K562 (cell line): Measurements from ENCODE around the gene PMPCA. TPM values are rescaled to one million over a fixed set of nuclear protein-coding genes. Genes with fewer than 3 reads are reported as not detected.
A peak's percentile ranks its signal among the peaks of the same experiment; 100 is the strongest.

ENCODE experiments used
- E2F6 ChIP-seq, 2 experiments: IDR thresholded peaks; 2 replicates each; pipeline ENCODE4 v1.6.1; 2011; ENCODE audit warnings: borderline replicate concordance in 1 of 2, control low read depth in 1 of 2, low read depth in 1 of 2, low read length in 1 of 2, mild to moderate bottlenecking in 1 of 2, mixed read lengths in 1 of 2, moderate library complexity in 1 of 2; ENCODE audit not compliant: insufficient read depth in 1 of 2, insufficient read length in 1 of 2, poor library complexity in 1 of 2, severe bottlenecking in 1 of 2; ENCODE audit errors: extremely low read depth in 1 of 2
- ELK1 ChIP-seq: sonication (generic); formaldehyde crosslinking; IDR thresholded peaks from 2 replicates; pipeline ENCODE4 v1.8.1; 2022; ENCODE audit warnings: missing genetic modification reagents
- FOXK1 ChIP-seq: sonication (generic); formaldehyde crosslinking; IDR thresholded peaks from 2 replicates; pipeline ENCODE4 v1.8.0; 2022; ENCODE audit warnings: missing genetic modification reagents, mild to moderate bottlenecking, borderline replicate concordance
- GATAD2A ChIP-seq: fragments of 450-650 bp; IDR thresholded peaks from 2 replicates; pipeline ENCODE4 v1.6.1; 2017
- KHSRP ChIP-seq: fragments of 450-650 bp; IDR thresholded peaks from 2 replicates; pipeline ENCODE4 v1.6.1; 2017
- KLF13 ChIP-seq: fragments of 450-650 bp; IDR thresholded peaks from 2 replicates; pipeline ENCODE4 v1.6.1; 2016; ENCODE audit warnings: missing genetic modification characterization, low read depth, mild to moderate bottlenecking, missing compliant biosample characterization, moderate library complexity, borderline replicate concordance
- PKNOX1 ChIP-seq: fragments of 450-650 bp; IDR thresholded peaks from 2 replicates; pipeline ENCODE4 v1.6.1; 2016
- POLR2A ChIP-seq: fragments of 450-650 bp; conservative IDR thresholded peaks from 2 replicates; pipeline ENCODE4 v1.6.1; 2016
- RAD21 ChIP-seq, 2 experiments: fragments of 250-450 bp in 1 of 2; fragments of 450-650 bp in 1 of 2; sonication (Bioruptor Pico) in 1 of 2; formaldehyde crosslinking in 1 of 2; IDR thresholded peaks in 1 of 2; conservative IDR thresholded peaks in 1 of 2; 2 replicates each; pipeline versions ENCODE4 v1.4.0 to v1.8.0; 2020 to 2022; ENCODE audit warnings: mild to moderate bottlenecking in 2 of 2, moderate library complexity in 1 of 2
- TBP ChIP-seq: optimal IDR thresholded peaks from 2 replicates; pipeline ENCODE3; 2011; ENCODE audit warnings: low read depth, low read length, improper control_type of control experiment
- ZBTB12 ChIP-seq: fragments of 250-450 bp; sonication (Bioruptor Pico); IDR thresholded peaks from 2 replicates; pipeline ENCODE4 v1.4.0; 2020
- ZFX ChIP-seq: sonication (generic); formaldehyde crosslinking; IDR thresholded peaks from 2 replicates; pipeline ENCODE4 v1.8.0; 2022; ENCODE audit warnings: mild to moderate bottlenecking, missing genetic modification reagents, moderate library complexity
- ZHX1 ChIP-seq: fragments of 150-350 bp; conservative IDR thresholded peaks from 2 replicates; pipeline ENCODE4 v1.6.1; 2014; ENCODE audit warnings: low read length
- ZNF217 ChIP-seq: sonication (generic); formaldehyde crosslinking; IDR thresholded peaks from 2 replicates; pipeline ENCODE4 v1.8.0; 2022; ENCODE audit warnings: mild to moderate bottlenecking, missing genetic modification reagents
- ZNF511 ChIP-seq: sonication (generic); formaldehyde crosslinking; IDR thresholded peaks from 2 replicates; pipeline ENCODE4 v1.8.0; 2022; ENCODE audit warnings: mild to moderate bottlenecking, missing genetic modification reagents
- ZNF717 ChIP-seq: fragments of 250-450 bp; sonication (Bioruptor Pico); IDR thresholded peaks from 2 replicates; pipeline ENCODE4 v1.5.0; 2021
- ZNF830 ChIP-seq: fragments of 250-450 bp; sonication (Bioruptor Pico); IDR thresholded peaks from 2 replicates; pipeline ENCODE4 v1.5.0; 2021; ENCODE audit warnings: mild to moderate bottlenecking
- polyA plus RNA-seq, 8 experiments: library from polyadenylated mRNA; depleted of rRNA in 4 of 8; stranded (reverse) in 5 of 8; unstranded in 3 of 8; fragments of >200 nt; fragmentation: Nextera tagmentation in 2 of 8; fragmentation: Illumina TruSeq in 1 of 8; extraction: Ambion mirVana in 2 of 8; extraction: Trizol in 1 of 8; gene quantifications; 2 replicates each; pipeline versions ENCODE4 v1.2.1 to v1.2.3, GENCODE V29; 2011 to 2014; ENCODE audit warnings: inconsistent platforms in 1 of 8, missing spikeins in 1 of 8
- total RNA-seq, 7 experiments: library from RNA; depleted of rRNA in 6 of 7; stranded (reverse); fragments of >200 nt in 6 of 7; fragmentation: Illumina TruSeq in 2 of 7; extraction: Trizol in 2 of 7; gene quantifications; 2 replicates each; pipeline versions ENCODE4 v1.2.1 to v1.2.3, GENCODE V29; 2011 to 2021; ENCODE audit warnings: low replicate concordance in 1 of 7

Gene PMPCA
- total and polyA plus RNA-seq, 9 of the 15 experiments (the other 6 are each of a cell fraction or from before 2014, with no cell fraction given), result 23.9 to 143 (median 86.6) TPM

GRCh38 chr9:136400038-136400834, 10.2 kb upstream of the PMPCA start, which contains the start of gene SNAPC4 (continued):
- TF ChIP-seq ZHX1, result no peak
- no peak for TF ChIP-seq FOXK1 (CRISPR knock-in tag)
- TF ChIP-seq ZNF717 (CRISPR knock-in tag), result no peak
- TF ChIP-seq GATAD2A, result no peak
- TF ChIP-seq KLF13, result peak; percentile 10; the same call in 1 of the 2 replicates
- no peak for TF ChIP-seq ZBTB12 (CRISPR knock-in tag)
- TF ChIP-seq ZNF217 (CRISPR knock-in tag), result no peak
- peak; percentile 83 to 85 for TF ChIP-seq RAD21 (CRISPR knock-in tag; conservative IDR thresholded peaks at IDR 0.05 in 1 of 2, IDR thresholded peaks at IDR 0.05 in 1 of 2)
- peak; percentile 68 for TF ChIP-seq POLR2A
- TF ChIP-seq KHSRP, result no peak
- TF ChIP-seq PKNOX1, result no peak
- TF ChIP-seq E2F6 (IDR thresholded peaks at IDR 0.05; ENCODE audit: borderline replicate concordance in 1 of 2, extremely low read depth in 1 of 2, insufficient read depth in 1 of 2, insufficient read length in 1 of 2, low read depth in 1 of 2, low read length in 1 of 2, poor library complexity in 1 of 2, severe bottlenecking in 1 of 2), result peak in 1 of 2 experiments; percentile 65
- no peak for TF ChIP-seq ZNF830 (CRISPR knock-in tag)
- no peak for TF ChIP-seq ELK1 (CRISPR knock-in tag)
- TF ChIP-seq ZNF511, result no peak
- peak; percentile 60 for TF ChIP-seq ZFX
- peak; percentile 67 for TF ChIP-seq TBP
